A549 (cell line): ENCODE measurements around the gene TPM1. TPM values are rescaled to one million over a fixed set of nuclear protein-coding genes. Genes with fewer than 3 reads are reported as not detected.

Source experiments
- ATAC-seq, 2 experiments: fragments of 200-7000 bp in 1 of 2; fragments of >200 bp in 1 of 2; cut with Nextera tagmentation in 1 of 2; cut with Tn5 transposase in 1 of 2; 3 replicates each; pipeline versions ENCODE4 v1.8.0 to v1.9.1; 2018 to 2020; ENCODE audit warnings: mild to moderate bottlenecking in 1 of 2, moderate library complexity in 1 of 2
- CTCF ChIA-PET: fragments of 300-600 bp; sonication (Branson Sonifier 250); formaldehyde crosslinking; extraction: SDS; loops from one replicate; lab custom pipeline; 2021; ENCODE audit warnings: antibody characterized with exemption, inconsistent platforms; lab: Yijun Ruan, JAX
- POLR2A ChIA-PET: fragments of 350-600 bp; formaldehyde crosslinking; extraction: SDS; loops from one replicate; lab custom pipeline; 2021; ENCODE audit warnings: antibody characterized with exemption, inconsistent platforms; lab: Yijun Ruan, JAX
- DNase-seq, 2 experiments: peaks; one replicate each; pipeline versions ENCODE4 v3.0.0 to v3.0.0-alpha.2; 2011 to 2016; ENCODE audit warnings: low read depth in 1 of 2, low spot score in 1 of 2
- FAIRE-seq: peaks from 2 replicates; lab custom pipeline; 2011; peaks lifted over from hg19 to GRCh38; lab: Jason Lieb, UNC
- H3K27ac ChIP-seq, 2 experiments: fragments of >200 bp; sonication (Bioruptor Twin); formaldehyde crosslinking; 3 replicates each; pipeline ENCODE4 v1.5.1; 2016 to 2017
- H3K4me1 ChIP-seq: fragments of >200 bp; sonication (Bioruptor Twin); formaldehyde crosslinking; 3 replicates; pipeline ENCODE4 v1.6.1; 2016
- H3K4me2 ChIP-seq: fragments of >200 bp; sonication (Bioruptor Twin); formaldehyde crosslinking; 3 replicates; pipeline ENCODE4 v1.6.1; 2016
- H3K4me3 ChIP-seq: fragments of >200 bp; sonication (Bioruptor Twin); formaldehyde crosslinking; 3 replicates; pipeline ENCODE4 v1.5.1; 2016
- H3K9me3 ChIP-seq: fragments of >200 bp; sonication (Bioruptor Twin); formaldehyde crosslinking; 3 replicates; pipeline ENCODE4 v1.6.1; 2016
- EHF ChIP-seq: fragments of 250-450 bp; sonication (Bioruptor Pico); IDR thresholded peaks from 2 replicates; pipeline ENCODE4 v1.5.0; 2020; ENCODE audit warnings: mild to moderate bottlenecking
- EHMT2 ChIP-seq: fragments of 200-600 bp; sonication (generic); IDR thresholded peaks from 2 replicates; pipeline ENCODE4 v1.6.1; 2016; ENCODE audit warnings: antibody characterized with exemption, low read depth, mild to moderate bottlenecking, moderate library complexity
- ELK1 ChIP-seq: fragments of 150-350 bp; IDR thresholded peaks from 2 replicates; pipeline ENCODE4 v1.6.1; 2014; ENCODE audit warnings: low read depth, mild to moderate bottlenecking, low read length
- FOSB ChIP-seq: fragments of 250-450 bp; sonication (Bioruptor Pico); IDR thresholded peaks from 2 replicates; pipeline ENCODE4 v1.5.0; 2020; ENCODE audit warnings: mild to moderate bottlenecking, moderate library complexity
- FOXS1 ChIP-seq: fragments of 250-450 bp; sonication (Bioruptor Pico); IDR thresholded peaks from 2 replicates; pipeline ENCODE4 v1.5.0; 2020; ENCODE audit warnings: mild to moderate bottlenecking, moderate library complexity
- HDAC2 ChIP-seq: fragments of 200-600 bp; sonication (generic); IDR thresholded peaks from 2 replicates; pipeline ENCODE4 v1.6.1; 2016
- HEYL ChIP-seq: fragments of 250-450 bp; sonication (Bioruptor Pico); IDR thresholded peaks from 2 replicates; pipeline ENCODE4 v1.8.0; 2021; ENCODE audit warnings: mild to moderate bottlenecking, moderate library complexity
- HMGXB4 ChIP-seq: fragments of 250-450 bp; sonication (Bioruptor Pico); IDR thresholded peaks from 2 replicates; pipeline ENCODE4 v1.5.0; 2021; ENCODE audit warnings: mild to moderate bottlenecking, moderate library complexity, borderline replicate concordance
- HOXA7 ChIP-seq: fragments of 250-450 bp; sonication (Bioruptor Pico); IDR thresholded peaks from 2 replicates; pipeline ENCODE4 v1.5.0; 2020; ENCODE audit warnings: mild to moderate bottlenecking, moderate library complexity
- HOXB13 ChIP-seq: fragments of 250-450 bp; sonication (Bioruptor Pico); IDR thresholded peaks from 2 replicates; pipeline ENCODE4 v1.5.0; 2020; ENCODE audit warnings: low read depth, mild to moderate bottlenecking, moderate library complexity
- JUN ChIP-seq, 2 experiments: fragments of >200 bp; sonication (Bioruptor Twin); formaldehyde crosslinking; IDR thresholded peaks; 2 replicates in 1 of 2; 3 replicates in 1 of 2; pipeline ENCODE4 v1.6.1; 2016 to 2017
- KDM1A ChIP-seq: fragments of 200-600 bp; sonication (generic); IDR thresholded peaks from 2 replicates; pipeline ENCODE4 v1.6.1; 2016; ENCODE audit warnings: low read depth, mild to moderate bottlenecking
- MAFK ChIP-seq: fragments of 450-650 bp; IDR thresholded peaks from 2 replicates; pipeline ENCODE4 v1.6.1; 2014; ENCODE audit not compliant: partially characterized antibody
- MAX ChIP-seq: IDR thresholded peaks from 2 replicates; pipeline ENCODE4 v1.6.1; 2012
- MAZ ChIP-seq: fragments of 150-350 bp; IDR thresholded peaks from 2 replicates; pipeline ENCODE4 v1.6.1; 2014; ENCODE audit warnings: antibody characterized with exemption, low read depth, low read length, borderline replicate concordance
- NFE2L2 ChIP-seq: fragments of 150-350 bp; conservative IDR thresholded peaks from 2 replicates; pipeline ENCODE4 v1.6.1; 2014; ENCODE audit warnings: low read length
- NPAS2 ChIP-seq: fragments of 250-450 bp; sonication (Bioruptor Pico); IDR thresholded peaks from 2 replicates; pipeline ENCODE4 v1.8.0; 2022; ENCODE audit warnings: mild to moderate bottlenecking, moderate library complexity, borderline replicate concordance
- NR3C1 ChIP-seq: fragments of >200 bp; sonication (Bioruptor Twin); formaldehyde crosslinking; IDR thresholded peaks from 3 replicates; pipeline ENCODE4 v1.6.1; 2017
- POLR2A ChIP-seq: IDR thresholded peaks from 2 replicates; pipeline ENCODE4 v1.6.1; 2012; ENCODE audit warnings: mild to moderate bottlenecking, low read length
- RAD21 ChIP-seq, 2 experiments: fragments of >200 bp in 1 of 2; sonication (Bioruptor Twin) in 1 of 2; formaldehyde crosslinking in 1 of 2; IDR thresholded peaks in 1 of 2; conservative IDR thresholded peaks in 1 of 2; 2 replicates in 1 of 2; 3 replicates in 1 of 2; pipeline ENCODE4 v1.6.1; 2012 to 2018; ENCODE audit warnings: inconsistent platforms in 1 of 2
- RARB ChIP-seq: fragments of 250-450 bp; sonication (Bioruptor Pico); IDR thresholded peaks from 2 replicates; pipeline ENCODE4 v1.8.0; 2021; ENCODE audit warnings: mild to moderate bottlenecking, moderate library complexity
- REST ChIP-seq: fragments of 200-600 bp; sonication (generic); IDR thresholded peaks from 2 replicates; pipeline ENCODE4 v1.6.1; 2016; ENCODE audit warnings: antibody characterized with exemption, mild to moderate bottlenecking, moderate library complexity
- RFX5 ChIP-seq: fragments of 450-650 bp; IDR thresholded peaks from 2 replicates; pipeline ENCODE4 v1.7.1; 2014; ENCODE audit warnings: antibody characterized with exemption, mild to moderate bottlenecking, moderate library complexity
- TP53 ChIP-seq: fragments of 250-450 bp; sonication (Bioruptor Pico); IDR thresholded peaks from 2 replicates; pipeline ENCODE4 v1.5.0; 2021; ENCODE audit warnings: mild to moderate bottlenecking, moderate library complexity
- USF2 ChIP-seq: fragments of 450-650 bp; IDR thresholded peaks from 2 replicates; pipeline ENCODE4 v1.6.1; 2014; ENCODE audit warnings: antibody characterized with exemption
- ZC3H11A ChIP-seq: fragments of 450-650 bp; IDR thresholded peaks from 2 replicates; pipeline ENCODE4 v1.6.1; 2014; ENCODE audit warnings: antibody characterized with exemption, mild to moderate bottlenecking
- ZNF302 ChIP-seq: fragments of 250-450 bp; sonication (Bioruptor Pico); IDR thresholded peaks from 2 replicates; pipeline ENCODE4 v1.9.0; 2021; ENCODE audit warnings: inconsistent platforms, mild to moderate bottlenecking, moderate library complexity
- WGBS: methylation state at CpG from one replicate; pipeline ENCODE4 v1.1.6; 2017; ENCODE audit errors: missing lambda C conversion rate; 5-methylcytosine and 5-hydroxymethylcytosine counted together
- polyA plus RNA-seq, 4 experiments: library from polyadenylated mRNA; depleted of rRNA in 3 of 4; stranded (reverse); fragments of >200 nt; fragmentation: RNase III in 1 of 4; extraction: RNeasy Plus Mini Kit Qiagen cat#74134 plus additional on column Dnase treatment in 1 of 4; gene quantifications; 2 replicates in 3 of 4; 3 replicates in 1 of 4; pipeline ENCODE4 v1.2.3, GENCODE V29; 2011 to 2017
- TF ChIP-seq, protein P1 (sequence below): fragments of >200 bp; sonication (Bioruptor Twin); formaldehyde crosslinking; IDR thresholded peaks from 3 replicates; pipeline ENCODE4 v1.6.1; 2016

Gene TPM1
- polyA plus RNA-seq, 2 of the 4 experiments (the other 2 are of a cell fraction), result 894 to 954 TPM

DNA sequence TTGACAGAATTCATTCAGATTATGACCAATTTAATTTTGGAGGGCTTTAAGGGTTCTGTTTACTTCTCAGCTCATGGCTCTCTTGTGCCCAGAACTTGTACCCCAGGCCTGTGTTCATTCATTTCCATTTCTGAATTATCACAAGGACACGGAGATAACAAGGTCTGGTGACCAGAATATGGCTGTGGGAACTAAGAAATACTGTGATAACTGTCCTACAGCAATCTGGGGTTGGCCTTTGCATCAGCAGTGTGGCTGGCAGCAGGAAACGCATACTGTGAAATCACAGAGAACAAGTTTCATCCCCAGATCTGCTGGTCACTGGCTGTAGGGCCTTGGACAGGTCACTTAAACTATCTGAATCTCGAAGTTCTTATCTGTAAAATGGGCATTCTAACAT, 41.8 kb upstream of the TPM1 start:
- Histone ChIP-seq H3K4me2 (no peak overlapping the region), H3K4me3 (no peak overlapping the region), H3K9me3 (no peaks in the 10 kb centered on the region), H3K4me1 (peaks cover 8% of the 10 kb centered on the region; the same call in 1 of the 3 replicates), H3K27ac (no peak overlapping the region)
- POLR2A ChIA-PET, result no interaction called here
- no peak for ATAC-seq
- no peak for DNase-seq
- TF ChIP-seq ZC3H11A (no peak), TP53 (CRISPR knock-in tag) (no peak), KDM1A (no peak), FOSB (CRISPR knock-in tag) (no peak), ZNF302 (CRISPR knock-in tag) (no peak), POLR2A (no peak), RFX5 (no peak), MAFK (no peak), FOXS1 (no peak), MAZ (no peak), HDAC2 (no peak), NFE2L2 (no peak), HMGXB4 (CRISPR knock-in tag) (no peak), REST (no peak), EHF (CRISPR knock-in tag) (no peak)
- TF ChIP-seq, protein P1, sequence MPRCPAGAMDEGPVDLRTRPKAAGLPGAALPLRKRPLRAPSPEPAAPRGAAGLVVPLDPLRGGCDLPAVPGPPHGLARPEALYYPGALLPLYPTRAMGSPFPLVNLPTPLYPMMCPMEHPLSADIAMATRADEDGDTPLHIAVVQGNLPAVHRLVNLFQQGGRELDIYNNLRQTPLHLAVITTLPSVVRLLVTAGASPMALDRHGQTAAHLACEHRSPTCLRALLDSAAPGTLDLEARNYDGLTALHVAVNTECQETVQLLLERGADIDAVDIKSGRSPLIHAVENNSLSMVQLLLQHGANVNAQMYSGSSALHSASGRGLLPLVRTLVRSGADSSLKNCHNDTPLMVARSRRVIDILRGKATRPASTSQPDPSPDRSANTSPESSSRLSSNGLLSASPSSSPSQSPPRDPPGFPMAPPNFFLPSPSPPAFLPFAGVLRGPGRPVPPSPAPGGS, result no peak
- CTCF ChIA-PET, result interaction anchor here (0.8 to 2.3 kb wide), 8 partner anchors 9 to 218 kb away, joined by 3 to 8 read pairs (median 4); no protein-coding TSS in a partner anchor
- WGBS, result 59% methylated on average over 3 of the region's 3 CpGs
- peak; percentile 32 for FAIRE-seq

DNA sequence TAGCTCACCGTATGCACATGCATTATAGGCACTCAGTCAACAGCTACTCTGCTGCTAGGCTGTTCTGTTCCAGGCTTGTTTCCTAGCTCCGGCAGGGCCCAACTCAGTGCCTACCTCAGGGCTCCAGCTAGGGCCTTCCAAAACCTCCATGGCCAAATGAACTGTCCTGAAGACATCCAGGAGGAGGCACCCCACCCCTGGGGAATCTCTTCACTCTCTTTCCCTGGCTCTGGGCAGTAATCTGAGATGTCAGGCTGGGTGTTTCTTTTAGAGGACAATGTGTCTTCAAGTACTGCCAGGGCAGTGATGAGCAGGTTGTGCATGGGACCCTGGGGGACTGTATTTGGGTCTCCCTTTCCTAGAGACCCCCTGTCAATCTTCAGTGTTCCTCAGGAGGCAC, 38.3 kb upstream of the TPM1 start:
- ChIA-PET CTCF (interaction anchor here (1.4 kb wide), 1 partner anchor 12 kb away, joined by 3 read pairs; no protein-coding TSS in a partner anchor), POLR2A (no interaction called here)
- Histone ChIP-seq H3K4me3 (no peak overlapping the region), H3K9me3 (no peaks in the 10 kb centered on the region), H3K27ac (peak overlapping the region in 1 of 2 experiments; percentile 15; a peak in 2 of 6 replicates), H3K4me2 (no peak overlapping the region), H3K4me1 (peaks cover 8% of the 10 kb centered on the region; the same call in 1 of the 3 replicates)
- no peak for FAIRE-seq
- peak; percentile 30 to 61; a peak in 4 of 6 replicates for ATAC-seq
- TF ChIP-seq JUN (IDR thresholded peaks at IDR 0.05) (no peak), NPAS2 (CRISPR knock-in tag) (no peak), MAX (no peak), EHMT2 (no peak), HOXA7 (CRISPR knock-in tag) (no peak), POLR2A (no peak), ELK1 (no peak), ZNF302 (CRISPR knock-in tag) (no peak), HEYL (no peak), NR3C1 (no peak), MAZ (no peak), HOXB13 (CRISPR knock-in tag) (no peak), RAD21 (conservative IDR thresholded peaks at IDR 0.05 in 1 of 2, IDR thresholded peaks at IDR 0.05 in 1 of 2) (no peak; a peak in 1 of 5 replicates), MAFK (no peak), RARB (CRISPR knock-in tag) (no peak), USF2 (no peak)
- WGBS, result 92% methylated on average over 2 of the region's 2 CpGs
- DNase-seq, result no peak
